Activated CD4-positive, alpha-beta memory T cell treated with anti-CD3 and anti-CD28 coated beads for 36 hours (primary cell): ENCODE measurements around the gene TRIM49D1. TPM values are rescaled to one million over a fixed set of nuclear protein-coding genes. Genes with fewer than 3 reads are reported as not detected.

Source experiments
- total RNA-seq, 2 experiments: library from RNA; stranded (reverse); gene quantifications; one replicate each; pipeline ENCODE4 v1.2.3, GENCODE V29; 2021

Gene TRIM49D1
- total RNA-seq, 2 experiments from 2014 or later: not detected

Other genes with a start within 250 kb of the TRIM49D1 start
- not detected for gene TRIM77, start 211.9 kb downstream of the TRIM49D1 start, total RNA-seq
- not detected for gene TRIM49, start 113.7 kb downstream of the TRIM49D1 start, total RNA-seq
- gene TRIM64B, start 43.8 kb downstream of the TRIM49D1 start, total RNA-seq: not detected
- not detected for gene TRIM49D2, start 1.8 kb upstream of the TRIM49D1 start, total RNA-seq
- not detected for gene TRIM64, start 43.8 kb upstream of the TRIM49D1 start, total RNA-seq
- not detected for gene TRIM49C, start 108.9 kb upstream of the TRIM49D1 start, total RNA-seq
- not detected for gene UBTFL1, start 163.7 kb upstream of the TRIM49D1 start, total RNA-seq
- not detected for gene NAALAD2, start 212.4 kb upstream of the TRIM49D1 start, total RNA-seq